Vagina (tissue), 2 donors: ENCODE measurements around the gene HIVEP1. TPM values are rescaled to one million over a fixed set of nuclear protein-coding genes. Genes with fewer than 3 reads are reported as not detected.

Experiments used
- DNase-seq, 2 donors: peaks; one replicate each; pipeline ENCODE4 v3.0.0-alpha.2; 2017; ENCODE audit errors: extremely low spot score in 2 of 2
- H3K27ac ChIP-seq: fragments of 200-600 bp; sonication (generic); one replicate; pipeline ENCODE4 v1.5.1; 2019
- H3K27me3 ChIP-seq: fragments of 200-600 bp; sonication (generic); one replicate; pipeline ENCODE4 v1.5.1; 2019
- H3K36me3 ChIP-seq, 2 donors: fragments of 200-600 bp; sonication (generic); one replicate each; pipeline ENCODE4 v1.5.1; 2017 to 2019
- H3K4me1 ChIP-seq: fragments of 200-600 bp; sonication (generic); one replicate; pipeline ENCODE4 v1.5.1; 2019
- H3K4me3 ChIP-seq, 2 donors: fragments of 200-600 bp; sonication (generic); 1 replicate in 1 of 2; 2 replicates in 1 of 2; pipeline ENCODE4 v1.5.1; 2016 to 2019
- H3K9me3 ChIP-seq: fragments of 200-600 bp; sonication (generic); one replicate; pipeline ENCODE4 v1.5.1; 2019
- POLR2A ChIP-seq, 2 donors: fragments of 450-650 bp; IDR thresholded peaks; one replicate each; pipeline ENCODE4 v1.6.1; 2017; ENCODE audit warnings: antibody characterized with exemption in 2 of 2, mild to moderate bottlenecking in 2 of 2, moderate library complexity in 2 of 2
- POLR2AphosphoS5 ChIP-seq, 2 donors: sonication (generic); formaldehyde crosslinking; IDR thresholded peaks; one replicate each; pipeline ENCODE4 v1.9.0; 2017; ENCODE audit warnings: antibody characterized with exemption in 2 of 2, mild to moderate bottlenecking in 2 of 2, low read depth in 1 of 2; ENCODE audit not compliant: insufficient read depth in 1 of 2
- intact Hi-C: fragments of 100-400 bp; cut with DNase I; formaldehyde crosslinking; loops from one replicate; pipeline ENCODE4 v1.15.1; 2023
- total RNA-seq: library from RNA; depleted of rRNA; stranded (reverse); fragments of >200 nt; gene quantifications from one replicate; pipeline ENCODE4 v1.2.3, GENCODE V29; 2016
- TF ChIP-seq, protein P1 (sequence below), 3 experiments: fragments of 450-650 bp in 2 of 3; fragments of 200-600 bp in 1 of 3; sonication (generic) in 1 of 3; IDR thresholded peaks; one replicate each; pipeline ENCODE4 v1.5.1; 2017 to 2019; ENCODE audit warnings: antibody characterized with exemption in 3 of 3, mild to moderate bottlenecking in 2 of 3, moderate library complexity in 2 of 3

HIVEP1 gene
- total RNA-seq, 1 donor from 2014 or later, result 36.1 TPM

DNA sequence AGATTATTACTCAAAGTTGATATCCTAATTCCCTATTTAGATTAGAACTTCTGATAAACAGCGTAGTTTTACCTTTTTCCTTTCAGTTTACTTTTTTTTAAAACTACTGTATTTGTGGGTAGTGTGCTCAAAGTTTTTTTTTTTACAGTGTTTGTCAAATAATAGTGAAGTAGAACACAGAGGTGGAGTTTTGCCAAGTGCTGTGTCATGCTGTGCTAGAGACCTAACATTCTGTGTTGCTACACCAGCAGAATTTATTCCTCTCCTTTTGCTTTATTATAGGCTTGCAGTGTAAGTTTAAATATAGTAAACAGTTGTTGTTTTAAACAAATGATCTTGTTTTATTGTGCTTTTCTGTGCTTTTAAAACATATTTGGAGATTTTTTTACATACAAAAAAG lies 125.4 kb downstream of the HIVEP1 start:
- no peak overlapping the region for H3K27ac ChIP-seq
- intact Hi-C loops, result loop anchor here (5.0 kb wide), 1 partner anchor 1220 kb away; no protein-coding TSS in a partner anchor
- H3K9me3 ChIP-seq, result no peaks in the 10 kb centered on the region
- H3K27me3 ChIP-seq, result no peaks in the 10 kb centered on the region
- TF ChIP-seq, protein P1, sequence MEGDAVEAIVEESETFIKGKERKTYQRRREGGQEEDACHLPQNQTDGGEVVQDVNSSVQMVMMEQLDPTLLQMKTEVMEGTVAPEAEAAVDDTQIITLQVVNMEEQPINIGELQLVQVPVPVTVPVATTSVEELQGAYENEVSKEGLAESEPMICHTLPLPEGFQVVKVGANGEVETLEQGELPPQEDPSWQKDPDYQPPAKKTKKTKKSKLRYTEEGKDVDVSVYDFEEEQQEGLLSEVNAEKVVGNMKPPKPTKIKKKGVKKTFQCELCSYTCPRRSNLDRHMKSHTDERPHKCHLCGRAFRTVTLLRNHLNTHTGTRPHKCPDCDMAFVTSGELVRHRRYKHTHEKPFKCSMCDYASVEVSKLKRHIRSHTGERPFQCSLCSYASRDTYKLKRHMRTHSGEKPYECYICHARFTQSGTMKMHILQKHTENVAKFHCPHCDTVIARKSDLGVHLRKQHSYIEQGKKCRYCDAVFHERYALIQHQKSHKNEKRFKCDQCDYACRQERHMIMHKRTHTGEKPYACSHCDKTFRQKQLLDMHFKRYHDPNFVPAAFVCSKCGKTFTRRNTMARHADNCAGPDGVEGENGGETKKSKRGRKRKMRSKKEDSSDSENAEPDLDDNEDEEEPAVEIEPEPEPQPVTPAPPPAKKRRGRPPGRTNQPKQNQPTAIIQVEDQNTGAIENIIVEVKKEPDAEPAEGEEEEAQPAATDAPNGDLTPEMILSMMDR (IDR thresholded peaks at IDR 0.05), result no peak
- TF ChIP-seq POLR2AphosphoS5 (IDR thresholded peaks at IDR 0.05; ENCODE audit: insufficient read depth in 1 of 2, low read depth in 1 of 2), result no peak
- TF ChIP-seq POLR2A (IDR thresholded peaks at IDR 0.05), result no peak
- H3K4me1 ChIP-seq, result peaks cover 7% of the 10 kb centered on the region
- no peak for DNase-seq
- peaks cover 0 to 12% of the 10 kb centered on the region in 2 donors for H3K36me3 ChIP-seq
- no peak overlapping the region for H3K4me3 ChIP-seq

DNA sequence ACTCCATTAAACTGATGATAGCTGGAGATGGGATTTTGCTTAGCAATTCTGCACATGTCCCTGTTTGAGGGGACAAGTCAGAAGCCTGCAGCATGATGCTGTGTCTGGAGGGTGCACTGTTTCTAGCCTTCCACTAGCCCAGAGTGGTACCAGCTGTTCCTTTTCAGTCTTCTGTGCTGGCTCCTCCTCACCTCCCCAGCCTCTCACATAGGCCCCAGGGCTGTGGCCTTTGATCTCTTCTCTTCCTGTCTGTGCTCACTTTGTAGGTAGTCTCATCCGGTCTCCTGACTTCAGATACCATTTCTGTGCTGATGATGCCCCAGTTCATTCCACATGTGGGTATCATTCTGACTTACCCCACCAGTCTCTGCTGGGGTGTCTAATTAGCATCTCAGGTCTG lies 126.3 kb downstream of the HIVEP1 start:
- no peak for DNase-seq
- H3K27ac ChIP-seq, result no peak overlapping the region
- TF ChIP-seq, protein P1 (IDR thresholded peaks at IDR 0.05), result no peak
- no peak for TF ChIP-seq POLR2A (IDR thresholded peaks at IDR 0.05)
- no peak for TF ChIP-seq POLR2AphosphoS5 (IDR thresholded peaks at IDR 0.05; ENCODE audit: insufficient read depth in 1 of 2, low read depth in 1 of 2)
- peaks cover 0 to 12% of the 10 kb centered on the region in 2 donors for H3K36me3 ChIP-seq
- no peak overlapping the region for H3K4me3 ChIP-seq
- peaks cover 7% of the 10 kb centered on the region for H3K4me1 ChIP-seq
- H3K27me3 ChIP-seq, result no peaks in the 10 kb centered on the region
- no peaks in the 10 kb centered on the region for H3K9me3 ChIP-seq
- intact Hi-C loops, result loop anchor here (5.0 kb wide), 1 partner anchor 1221 kb away; no protein-coding TSS in a partner anchor

DNA sequence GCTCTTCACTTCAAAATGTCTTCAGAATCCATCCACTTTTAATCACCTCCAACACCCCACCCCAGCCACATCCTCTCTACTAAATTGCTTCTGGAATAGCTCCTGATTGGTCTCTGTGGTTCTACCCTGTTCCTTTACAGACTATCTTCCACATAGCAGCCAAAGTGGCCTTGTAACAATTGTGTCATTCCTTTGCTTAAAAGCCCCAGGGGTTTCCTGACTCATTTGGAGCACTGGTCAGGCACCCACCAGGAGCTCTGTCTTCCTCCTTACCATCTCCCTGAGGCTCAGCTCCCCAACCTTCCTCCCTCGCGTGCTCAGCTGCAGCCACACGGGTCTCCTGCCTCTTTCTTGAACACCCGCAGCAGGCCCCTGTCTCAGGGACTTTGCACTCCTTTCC lies 126.8 kb downstream of the HIVEP1 start:
- H3K27ac ChIP-seq, result no peak overlapping the region

DNA sequence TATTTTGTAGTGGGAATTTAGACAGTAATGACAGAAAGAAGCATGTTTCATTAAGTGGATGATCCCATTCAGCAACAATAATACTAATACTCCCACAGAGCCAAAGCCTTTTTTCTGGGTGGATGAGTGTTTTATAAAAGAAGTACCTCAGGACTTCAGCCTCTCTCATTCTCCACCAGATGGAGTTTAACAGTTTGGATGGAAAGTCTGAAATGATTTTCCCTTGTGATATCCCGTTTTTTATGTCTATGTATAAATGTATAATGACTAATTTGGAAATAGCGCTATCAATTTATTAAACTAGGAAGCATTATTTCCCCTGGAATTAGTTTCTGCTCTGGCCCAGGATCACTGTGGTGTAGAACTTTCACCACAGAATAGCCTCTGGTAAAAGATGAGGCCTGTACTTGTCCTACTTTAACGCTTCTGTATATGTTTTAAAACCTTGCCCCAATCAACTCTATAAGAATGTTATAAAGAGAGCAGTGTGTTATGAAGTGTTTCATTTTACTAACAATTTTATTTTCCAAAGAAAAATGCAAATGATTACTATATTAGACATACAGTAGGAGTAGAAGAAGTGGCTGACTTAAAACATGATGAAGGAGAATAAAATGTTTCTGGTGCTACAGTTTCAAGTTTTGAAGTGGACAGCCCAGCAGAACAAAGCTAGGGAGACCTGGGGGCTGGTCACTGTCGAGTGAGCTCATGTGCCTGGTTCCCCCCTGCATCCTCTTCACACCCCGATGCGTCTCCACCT lies 135.6 kb downstream of the HIVEP1 start:
- no peaks in the 10 kb centered on the region for H3K9me3 ChIP-seq
- intact Hi-C loops, result no loop called here
- no peaks in the 10 kb centered on the region for H3K27me3 ChIP-seq
- no peak for DNase-seq
- TF ChIP-seq, protein P1 (IDR thresholded peaks at IDR 0.05), result no peak
- TF ChIP-seq POLR2AphosphoS5 (IDR thresholded peaks at IDR 0.05; ENCODE audit: insufficient read depth in 1 of 2, low read depth in 1 of 2) (no peak), POLR2A (IDR thresholded peaks at IDR 0.05) (no peak)
- H3K4me1 ChIP-seq, result no peaks in the 10 kb centered on the region
- H3K27ac ChIP-seq, result no peak overlapping the region
- no peak overlapping the region for H3K4me3 ChIP-seq
- H3K36me3 ChIP-seq, result no peaks in the 10 kb centered on the region

More for the DNA sequence above, 126.8 kb downstream of the HIVEP1 start:
- H3K4me3 ChIP-seq, result no peak overlapping the region
- intact Hi-C loops, result loop anchor here (5.0 kb wide), 1 partner anchor 1222 kb away; no protein-coding TSS in a partner anchor
- no peaks in the 10 kb centered on the region for H3K9me3 ChIP-seq
- H3K36me3 ChIP-seq, result peaks cover 0 to 12% of the 10 kb centered on the region in 2 donors
- no peak for DNase-seq
- TF ChIP-seq POLR2A (IDR thresholded peaks at IDR 0.05) (no peak), POLR2AphosphoS5 (IDR thresholded peaks at IDR 0.05; ENCODE audit: insufficient read depth in 1 of 2, low read depth in 1 of 2) (no peak)
- TF ChIP-seq, protein P1 (IDR thresholded peaks at IDR 0.05), result no peak
- H3K27me3 ChIP-seq, result no peaks in the 10 kb centered on the region
- H3K4me1 ChIP-seq, result peaks cover 7% of the 10 kb centered on the region

DNA sequence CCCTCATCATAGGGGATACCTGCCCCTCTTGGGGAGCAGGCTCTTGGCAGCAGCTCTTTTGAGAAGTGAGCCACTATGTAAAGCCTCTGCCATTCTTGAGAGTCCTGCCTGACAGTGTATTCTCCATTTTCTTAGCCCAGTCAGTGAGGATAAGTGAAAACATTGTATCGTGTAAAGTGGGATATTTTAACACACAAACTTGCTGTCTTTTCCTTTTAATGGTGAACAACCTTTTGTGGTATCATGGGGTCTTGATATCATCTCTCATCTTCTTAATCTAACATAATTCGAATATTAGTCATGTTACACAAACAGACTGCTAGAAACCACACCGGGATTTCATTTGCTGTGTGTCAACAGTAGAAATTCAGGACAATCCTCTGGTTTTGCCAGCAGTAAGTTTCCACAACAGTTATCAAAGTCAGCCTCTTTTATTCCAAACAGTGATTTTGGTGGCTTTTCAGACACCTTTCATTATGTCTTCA lies 136.2 kb downstream of the HIVEP1 start:
- Histone ChIP-seq H3K36me3 (no peaks in the 10 kb centered on the region), H3K4me1 (no peaks in the 10 kb centered on the region), H3K27ac (no peak overlapping the region), H3K9me3 (no peaks in the 10 kb centered on the region), H3K27me3 (no peaks in the 10 kb centered on the region), H3K4me3 (no peak overlapping the region)
- intact Hi-C loops, result no loop called here
- no peak for TF ChIP-seq POLR2AphosphoS5 (IDR thresholded peaks at IDR 0.05; ENCODE audit: insufficient read depth in 1 of 2, low read depth in 1 of 2)
- no peak for TF ChIP-seq POLR2A (IDR thresholded peaks at IDR 0.05)
- TF ChIP-seq, protein P1 (IDR thresholded peaks at IDR 0.05), result no peak
- no peak for DNase-seq
